Measurements from ENCODE around the gene PRPF31.

DNA sequence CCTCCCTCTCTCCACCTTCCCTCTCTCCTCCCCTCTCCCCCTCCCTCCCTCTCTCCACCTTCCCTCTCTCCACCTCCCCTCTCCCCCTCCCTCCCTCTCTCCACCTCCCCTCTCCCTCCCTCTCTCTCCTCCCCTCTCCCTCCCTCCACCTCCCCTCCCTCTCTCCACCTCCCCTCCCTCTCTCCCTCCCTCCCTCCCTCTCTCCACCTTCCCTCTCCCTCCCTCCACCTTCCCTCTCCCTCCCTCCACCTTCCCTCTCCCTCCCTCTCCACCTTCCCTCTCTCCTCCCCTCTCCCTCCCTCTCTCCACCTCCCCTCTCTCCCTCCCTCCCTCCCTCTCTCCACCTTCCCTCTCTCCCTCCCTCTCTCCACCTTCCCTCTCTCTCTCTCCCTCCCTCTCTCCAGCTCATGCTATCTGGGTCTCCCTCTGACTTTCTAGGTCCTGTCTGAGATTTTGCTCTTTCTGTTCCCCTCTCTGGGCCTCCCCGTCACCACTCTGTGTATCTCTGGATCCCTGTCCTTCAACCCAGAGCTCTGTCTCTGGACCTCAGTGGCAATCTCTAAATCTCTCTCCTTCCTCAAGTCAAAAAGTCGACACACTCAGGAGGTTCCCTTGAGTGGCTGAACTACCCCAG is 18.5 kb downstream of the PRPF31 start:
- no peak for TF ChIP-seq POLR2A (IDR thresholded peaks at IDR 0.05)
- TF ChIP-seq, protein P1, sequence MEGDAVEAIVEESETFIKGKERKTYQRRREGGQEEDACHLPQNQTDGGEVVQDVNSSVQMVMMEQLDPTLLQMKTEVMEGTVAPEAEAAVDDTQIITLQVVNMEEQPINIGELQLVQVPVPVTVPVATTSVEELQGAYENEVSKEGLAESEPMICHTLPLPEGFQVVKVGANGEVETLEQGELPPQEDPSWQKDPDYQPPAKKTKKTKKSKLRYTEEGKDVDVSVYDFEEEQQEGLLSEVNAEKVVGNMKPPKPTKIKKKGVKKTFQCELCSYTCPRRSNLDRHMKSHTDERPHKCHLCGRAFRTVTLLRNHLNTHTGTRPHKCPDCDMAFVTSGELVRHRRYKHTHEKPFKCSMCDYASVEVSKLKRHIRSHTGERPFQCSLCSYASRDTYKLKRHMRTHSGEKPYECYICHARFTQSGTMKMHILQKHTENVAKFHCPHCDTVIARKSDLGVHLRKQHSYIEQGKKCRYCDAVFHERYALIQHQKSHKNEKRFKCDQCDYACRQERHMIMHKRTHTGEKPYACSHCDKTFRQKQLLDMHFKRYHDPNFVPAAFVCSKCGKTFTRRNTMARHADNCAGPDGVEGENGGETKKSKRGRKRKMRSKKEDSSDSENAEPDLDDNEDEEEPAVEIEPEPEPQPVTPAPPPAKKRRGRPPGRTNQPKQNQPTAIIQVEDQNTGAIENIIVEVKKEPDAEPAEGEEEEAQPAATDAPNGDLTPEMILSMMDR (IDR thresholded peaks at IDR 0.05) = no peak
